AG04449 (cell line): ENCODE data around the gene RAB40B.

ENCODE experiments used
- CTCF ChIA-PET: fragments of 350-600 bp; formaldehyde crosslinking; extraction: SDS; loops from one replicate; lab custom pipeline; 2021; ENCODE audit warnings: antibody characterized with exemption; lab: Yijun Ruan, JAX
- POLR2A ChIA-PET: fragments of 400-600, 350-600 bp; formaldehyde crosslinking; extraction: SDS; loops from one replicate; lab custom pipeline; 2020; ENCODE audit warnings: antibody characterized with exemption, inconsistent platforms; lab: Yijun Ruan, JAX
- DNase-seq: peaks from one replicate; pipeline ENCODE4 v3.0.0-alpha.2; 2010; ENCODE audit warnings: low read depth, low spot score
- H3K4me3 ChIP-seq: 2 replicates; pipeline ENCODE4 v1.5.1; 2011; ENCODE audit warnings: low read depth, mild to moderate bottlenecking, control low read depth, low read length
- TF ChIP-seq, protein P1 (sequence below): IDR thresholded peaks from one replicate; pipeline ENCODE4 v1.5.1; 2011; ENCODE audit warnings: mild to moderate bottlenecking, moderate library complexity, low read length, control low read depth, inconsistent platforms; ENCODE audit not compliant: insufficient read depth; ENCODE audit errors: missing control alignments

The RAB40B gene

DNA sequence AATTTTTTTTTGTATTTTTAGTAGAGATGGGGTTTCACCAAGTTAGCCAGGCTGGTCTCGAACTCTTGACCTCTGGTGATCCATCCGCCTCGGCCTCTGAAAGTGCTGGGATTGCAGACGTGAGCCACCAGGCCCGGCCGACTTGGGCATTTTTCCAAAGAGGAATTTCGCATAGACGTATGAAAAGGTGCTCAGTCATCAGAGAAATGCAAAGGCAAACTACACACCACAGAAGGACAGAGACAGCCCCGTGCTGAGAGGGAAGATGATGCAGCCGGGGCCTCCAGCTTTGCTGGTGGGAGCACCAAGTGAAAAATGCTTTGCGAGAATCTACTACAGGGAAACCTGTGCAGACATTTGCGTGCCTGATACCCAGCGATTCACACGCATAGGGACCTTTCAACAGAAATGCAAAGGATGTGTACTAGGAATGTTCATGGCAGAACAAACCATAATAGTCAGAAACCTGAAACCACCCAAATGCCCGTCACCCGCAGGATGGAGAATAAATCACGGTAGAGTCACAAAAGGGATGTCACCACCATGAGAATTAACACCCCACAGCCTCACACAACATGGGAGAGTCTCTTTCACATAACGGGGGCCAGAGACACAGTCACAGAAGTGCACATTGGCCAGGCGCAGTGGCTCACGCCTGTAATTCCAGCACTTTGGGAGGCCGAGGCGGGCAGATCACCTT lies 5.2 kb downstream of the RAB40B start:
- no peak overlapping the region for H3K4me3 ChIP-seq
- DNase-seq: no peak
- ChIA-PET CTCF (no interaction called here), POLR2A (no interaction called here)
- TF ChIP-seq, protein P1, sequence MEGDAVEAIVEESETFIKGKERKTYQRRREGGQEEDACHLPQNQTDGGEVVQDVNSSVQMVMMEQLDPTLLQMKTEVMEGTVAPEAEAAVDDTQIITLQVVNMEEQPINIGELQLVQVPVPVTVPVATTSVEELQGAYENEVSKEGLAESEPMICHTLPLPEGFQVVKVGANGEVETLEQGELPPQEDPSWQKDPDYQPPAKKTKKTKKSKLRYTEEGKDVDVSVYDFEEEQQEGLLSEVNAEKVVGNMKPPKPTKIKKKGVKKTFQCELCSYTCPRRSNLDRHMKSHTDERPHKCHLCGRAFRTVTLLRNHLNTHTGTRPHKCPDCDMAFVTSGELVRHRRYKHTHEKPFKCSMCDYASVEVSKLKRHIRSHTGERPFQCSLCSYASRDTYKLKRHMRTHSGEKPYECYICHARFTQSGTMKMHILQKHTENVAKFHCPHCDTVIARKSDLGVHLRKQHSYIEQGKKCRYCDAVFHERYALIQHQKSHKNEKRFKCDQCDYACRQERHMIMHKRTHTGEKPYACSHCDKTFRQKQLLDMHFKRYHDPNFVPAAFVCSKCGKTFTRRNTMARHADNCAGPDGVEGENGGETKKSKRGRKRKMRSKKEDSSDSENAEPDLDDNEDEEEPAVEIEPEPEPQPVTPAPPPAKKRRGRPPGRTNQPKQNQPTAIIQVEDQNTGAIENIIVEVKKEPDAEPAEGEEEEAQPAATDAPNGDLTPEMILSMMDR: no peak

DNA sequence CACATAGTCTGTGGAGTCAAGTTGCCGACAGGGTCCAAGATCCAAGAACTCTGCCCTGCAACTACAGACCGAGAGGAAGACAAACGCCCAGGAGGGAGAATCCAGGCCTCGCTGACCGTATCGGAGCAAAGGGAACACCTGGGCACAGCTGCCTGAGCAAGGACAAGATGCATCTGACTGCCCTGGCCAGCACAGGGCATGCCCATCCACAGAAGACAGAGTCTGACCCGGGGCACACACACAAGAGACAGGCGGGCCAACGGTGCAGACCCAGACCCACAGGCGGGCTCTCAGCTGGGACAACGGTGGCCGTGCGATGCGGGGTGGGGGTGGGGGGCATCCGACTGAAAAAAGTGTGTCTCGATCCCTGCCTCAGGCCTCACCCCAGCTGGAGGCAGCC lies 6.2 kb downstream of the RAB40B start:
- H3K4me3 ChIP-seq: no peak overlapping the region
- ChIA-PET CTCF (no interaction called here), POLR2A (no interaction called here)
- TF ChIP-seq, protein P1: no peak
- no peak for DNase-seq

DNA sequence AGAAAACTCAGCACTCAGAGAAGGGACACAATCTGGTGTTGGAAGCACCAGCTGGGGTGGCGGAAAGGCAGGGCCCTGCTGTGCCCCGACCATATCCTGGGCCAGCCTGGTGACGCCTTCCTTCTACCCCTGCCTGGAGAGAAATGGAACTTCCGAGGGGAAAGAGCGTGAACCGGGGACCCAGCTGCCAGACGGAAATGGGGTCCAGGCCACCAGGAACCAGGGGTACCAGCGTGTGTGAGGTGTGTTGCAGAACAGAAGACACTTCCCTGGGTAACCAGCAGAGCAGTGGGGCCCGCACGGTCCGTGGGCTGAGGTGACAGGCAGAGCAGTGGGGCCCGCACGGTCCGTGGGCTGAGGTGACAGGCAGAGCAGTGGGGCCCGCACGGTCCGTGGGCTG lies 6.8 kb downstream of the RAB40B start:
- no peak overlapping the region for H3K4me3 ChIP-seq
- DNase-seq: no peak
- ChIA-PET POLR2A (no interaction called here), CTCF (interaction anchor here (1.5 kb wide), 1 partner anchor 11 kb away, joined by 4 read pairs; no protein-coding TSS in a partner anchor)
- TF ChIP-seq, protein P1: no peak

GRCh38 chr17:82690786-82691489 lies 7.6 kb downstream of the RAB40B start:
- DNase-seq: no peak
- ChIA-PET POLR2A (no interaction called here), CTCF (interaction anchor here (1.5 kb wide), 1 partner anchor 11 kb away, joined by 4 read pairs; no protein-coding TSS in a partner anchor)
- TF ChIP-seq, protein P1: no peak
- no peak overlapping the region for H3K4me3 ChIP-seq

- TF ChIP-seq, protein P1: no peak
- DNase-seq: no peak
- CTCF ChIA-PET: no interaction called here
- POLR2A ChIA-PET: no interaction called here
- H3K4me3 ChIP-seq: no peak overlapping the region
Measured at GRCh38 chr17:82689077-82689476, 9.4 kb downstream of the RAB40B start.

DNA sequence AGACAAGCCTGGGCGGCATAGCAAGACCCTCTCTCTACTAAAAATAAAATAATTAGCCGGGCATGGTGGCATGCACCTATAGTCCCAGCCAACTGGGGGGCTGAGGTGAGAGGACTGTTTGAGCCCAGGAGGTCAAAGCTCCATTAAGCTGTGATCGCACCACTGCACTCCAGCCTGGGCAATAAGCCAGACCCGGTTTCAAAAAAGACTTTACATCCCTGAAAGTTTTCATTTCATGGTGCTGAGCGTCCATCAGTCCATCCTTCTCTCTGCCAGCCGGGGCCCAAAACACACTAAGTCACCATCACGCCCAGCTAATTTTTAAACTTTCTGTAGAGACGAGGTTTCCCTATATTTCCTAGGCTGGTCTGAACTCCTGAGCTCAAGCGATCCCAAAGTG lies 10.6 kb downstream of the RAB40B start:
- TF ChIP-seq, protein P1: no peak
- POLR2A ChIA-PET: no interaction called here
- CTCF ChIA-PET: no interaction called here
- no peak for DNase-seq
- H3K4me3 ChIP-seq: no peak overlapping the region
